Glomerular endothelial cell (primary cell): Measurements from ENCODE around the gene SGPL1. TPM values are rescaled to one million over a fixed set of nuclear protein-coding genes. Genes with fewer than 3 reads are reported as not detected.
"Not testable (repeated sequence)": the region's sequence is repeated elsewhere in the genome, so short reads cannot be mapped to it uniquely, and the experiment has no call there.

Experiments used
- DNase-seq: peaks from one replicate; pipeline ENCODE4 v3.0.0-alpha.2; 2011; ENCODE audit warnings: low read depth, low spot score; ENCODE audit errors: extremely low read depth
- total RNA-seq: library from RNA; depleted of rRNA; stranded (reverse); fragments of >200 nt; gene quantifications from 2 replicates; pipeline ENCODE4 v1.2.3, GENCODE V29; 2015

The SGPL1 gene, protein sequence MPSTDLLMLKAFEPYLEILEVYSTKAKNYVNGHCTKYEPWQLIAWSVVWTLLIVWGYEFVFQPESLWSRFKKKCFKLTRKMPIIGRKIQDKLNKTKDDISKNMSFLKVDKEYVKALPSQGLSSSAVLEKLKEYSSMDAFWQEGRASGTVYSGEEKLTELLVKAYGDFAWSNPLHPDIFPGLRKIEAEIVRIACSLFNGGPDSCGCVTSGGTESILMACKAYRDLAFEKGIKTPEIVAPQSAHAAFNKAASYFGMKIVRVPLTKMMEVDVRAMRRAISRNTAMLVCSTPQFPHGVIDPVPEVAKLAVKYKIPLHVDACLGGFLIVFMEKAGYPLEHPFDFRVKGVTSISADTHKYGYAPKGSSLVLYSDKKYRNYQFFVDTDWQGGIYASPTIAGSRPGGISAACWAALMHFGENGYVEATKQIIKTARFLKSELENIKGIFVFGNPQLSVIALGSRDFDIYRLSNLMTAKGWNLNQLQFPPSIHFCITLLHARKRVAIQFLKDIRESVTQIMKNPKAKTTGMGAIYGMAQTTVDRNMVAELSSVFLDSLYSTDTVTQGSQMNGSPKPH
- 14.3 and 24.2 TPM in 2 replicates for total RNA-seq

DNA sequence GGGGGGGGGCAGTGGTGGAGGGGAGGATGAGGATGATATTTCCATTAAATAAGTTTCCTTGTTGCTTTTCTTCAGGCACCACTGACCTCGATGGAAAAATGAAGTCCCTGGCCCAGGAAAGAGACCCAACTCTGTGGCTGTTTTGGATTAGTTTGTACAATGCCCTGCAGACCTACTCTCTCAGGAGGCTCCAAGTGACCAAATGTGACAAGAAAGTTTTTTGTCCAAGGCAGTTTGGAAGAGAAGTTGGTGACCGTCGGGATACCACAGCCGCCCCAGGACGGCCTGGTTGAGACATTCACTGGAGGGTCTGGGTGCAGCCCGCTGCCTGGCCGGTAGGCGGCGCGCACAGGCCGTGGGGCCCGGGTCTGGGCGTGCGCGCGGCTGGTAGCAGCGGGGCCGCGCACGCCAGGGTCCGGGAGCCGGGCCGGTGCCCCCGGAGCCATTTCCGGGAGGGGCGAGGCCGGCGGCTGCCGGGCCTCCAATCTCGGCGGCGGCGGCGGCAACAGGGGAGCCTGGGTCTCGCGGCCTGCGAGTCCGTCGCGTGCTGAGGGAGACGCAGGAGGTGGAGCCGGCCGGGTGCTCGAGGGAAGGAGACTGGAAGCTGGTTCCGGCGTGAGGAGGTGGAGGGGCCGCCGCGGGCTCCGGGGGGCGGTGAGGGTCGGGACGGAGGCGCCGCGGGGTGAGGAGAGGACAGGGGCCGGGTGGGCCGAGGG, at the start of gene SGPL1:
SGPL1 (plus strand) TSS at position 445 of the 716 bp plus-strand sequence. CDS start 906 bp downstream, outside the sequence.
- DNase-seq: no peak

DNA sequence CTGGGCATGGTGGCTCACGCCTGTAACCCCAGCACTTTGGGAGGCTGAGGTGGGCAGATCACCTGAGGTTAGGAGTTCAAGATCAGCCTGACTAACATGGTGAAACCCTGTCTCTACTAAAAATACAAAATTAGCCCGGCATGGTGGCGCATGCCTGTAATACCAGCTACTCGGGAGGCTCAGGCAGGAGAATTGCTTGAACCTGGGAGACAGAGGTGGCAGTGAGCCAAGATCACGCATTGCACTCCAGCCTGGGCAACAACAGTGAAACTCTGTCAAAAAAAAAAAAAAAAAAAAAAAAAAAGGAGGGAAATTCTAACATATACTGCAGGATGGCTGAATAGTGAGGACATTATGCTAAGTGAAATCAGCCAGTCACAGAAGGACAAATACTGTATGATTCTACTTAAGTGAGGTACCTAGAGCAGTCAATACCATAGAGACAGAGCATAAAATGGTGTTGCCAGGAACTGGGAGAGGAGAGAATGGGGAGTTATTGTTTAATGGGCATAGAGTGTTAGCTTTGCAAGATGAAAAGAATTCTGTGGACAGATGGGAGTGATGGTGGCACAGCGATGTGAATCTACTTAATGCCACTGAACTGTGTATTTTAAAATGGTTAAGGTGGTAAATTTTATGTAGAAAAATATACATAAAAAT, 47.6 kb upstream of the SGPL1 start:
- DNase-seq: not testable (repeated sequence)

- no peak for DNase-seq
These were observed 46.6 kb upstream of the SGPL1 start for GRCh38 chr10:70769121-70769520.

GRCh38 chr10:70770001-70770400, 45.7 kb upstream of the SGPL1 start:
- DNase-seq: no peak

- not testable (repeated sequence) for DNase-seq
These were observed 45.2 kb upstream of the SGPL1 start for GRCh38 chr10:70770516-70770915.

DNA sequence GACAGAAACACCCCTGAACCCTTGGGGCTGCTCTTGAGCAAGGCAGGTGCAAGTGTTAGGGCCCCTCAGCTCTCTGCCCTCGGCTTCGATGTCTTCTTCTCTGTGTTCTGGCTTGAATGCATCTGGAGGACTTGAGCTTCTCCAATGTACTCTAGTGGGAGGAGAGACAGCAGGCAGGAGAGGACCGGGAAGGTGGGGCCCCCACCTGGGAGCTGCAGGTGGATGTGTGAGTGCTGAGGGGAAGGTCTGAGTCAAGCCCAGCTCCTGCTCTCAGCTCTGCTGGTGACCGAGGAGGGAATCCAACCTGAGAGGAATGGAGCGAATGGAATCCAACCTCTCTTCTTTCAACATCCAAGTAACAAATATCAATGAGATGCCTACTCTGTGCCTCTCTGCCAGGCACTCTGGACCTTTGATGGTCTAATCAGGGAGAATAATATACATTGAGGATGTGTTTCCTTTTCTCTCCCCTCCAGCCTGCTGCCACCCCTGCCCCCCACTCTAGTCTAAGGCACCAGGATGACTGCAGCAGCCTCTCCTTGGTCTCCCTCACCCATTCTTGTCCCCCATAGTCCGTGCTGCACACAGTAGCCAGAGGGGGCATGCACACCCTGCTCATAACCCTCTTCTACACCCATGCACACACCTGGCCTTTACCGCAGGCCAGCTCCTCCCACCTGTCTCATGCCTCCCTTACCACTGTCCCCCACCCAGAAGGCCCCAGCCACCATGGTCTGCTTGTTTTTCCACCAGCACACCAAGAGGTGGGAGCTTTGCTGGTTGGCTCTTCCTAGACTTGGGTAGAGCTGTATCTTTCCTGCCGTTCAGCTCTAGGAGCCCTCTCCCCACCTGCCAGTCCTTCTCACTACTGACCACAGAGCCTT, 44.2 kb upstream of the SGPL1 start:
- DNase-seq: no peak

DNA sequence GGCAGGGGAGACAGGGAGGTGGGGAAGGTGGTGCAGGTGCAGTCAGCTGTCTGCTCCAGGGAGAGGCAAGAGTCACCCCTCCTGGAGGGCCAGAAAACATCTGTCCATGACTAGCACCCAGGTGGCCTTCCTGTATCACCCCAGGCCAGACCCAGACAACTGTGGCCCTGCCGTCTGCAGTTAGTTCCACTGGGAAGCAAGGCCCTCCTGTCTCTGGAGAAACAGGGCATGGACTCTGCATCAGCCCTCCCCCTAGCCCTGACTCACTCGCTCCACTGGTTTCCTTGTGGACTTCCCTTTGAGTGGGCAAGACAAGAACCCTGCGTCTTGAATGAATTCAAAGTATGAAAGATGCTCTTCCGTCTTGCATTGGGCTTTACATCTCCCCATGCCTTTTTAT, 43.1 kb upstream of the SGPL1 start:
- no peak for DNase-seq

- no peak for DNase-seq
These were observed 42.3 kb upstream of the SGPL1 start for GRCh38 chr10:70773461-70773860.

DNA sequence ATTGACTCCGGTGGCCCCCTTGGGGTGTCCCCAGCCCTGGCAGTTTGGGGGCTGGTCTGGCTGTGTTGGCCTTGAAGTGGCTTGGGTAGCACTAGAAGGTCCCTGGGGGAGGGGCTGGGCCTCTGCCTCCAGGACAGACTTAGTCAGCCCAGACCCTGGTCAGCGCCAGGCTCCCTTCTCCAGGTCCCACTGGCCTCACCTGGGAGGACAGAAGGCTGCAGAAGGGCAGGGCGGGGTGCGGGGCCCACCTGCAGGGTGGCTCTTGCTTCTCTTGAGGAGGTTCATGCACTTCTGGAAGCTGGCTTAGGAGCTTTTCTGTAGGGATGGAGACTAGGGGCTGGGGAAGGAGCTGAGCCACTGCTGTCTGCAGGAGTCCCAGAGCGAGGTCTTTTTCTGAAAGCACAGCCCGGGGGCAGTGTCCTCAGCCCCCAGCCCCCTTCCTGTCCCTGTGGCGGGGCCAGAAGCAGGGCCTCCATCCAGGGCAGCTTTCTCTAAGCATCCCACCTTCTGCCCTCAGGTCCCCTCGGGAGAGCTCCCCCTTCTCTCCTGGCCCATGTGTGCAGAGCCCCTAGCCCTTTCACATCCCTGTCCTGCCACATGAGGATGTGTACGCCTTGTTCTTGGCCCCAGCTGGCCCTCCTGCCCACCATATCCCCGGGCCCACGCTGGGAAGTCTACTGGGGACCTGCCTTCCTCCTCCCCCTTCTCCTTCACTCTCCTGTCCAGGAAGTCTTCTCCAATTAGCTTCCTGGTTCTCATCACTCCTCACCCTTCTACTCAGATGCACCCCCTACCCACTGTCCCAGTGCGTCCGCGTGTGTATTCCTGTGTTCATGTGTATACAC, 41.6 kb upstream of the SGPL1 start:
- DNase-seq: no peak

GRCh38 chr10:70774810-70775678, 40.7 kb upstream of the SGPL1 start:
- DNase-seq: no peak

GRCh38 chr10:70775679-70776454, 39.9 kb upstream of the SGPL1 start:
- DNase-seq: no peak

GRCh38 chr10:70776455-70777005, 39.2 kb upstream of the SGPL1 start:
- DNase-seq: no peak

DNA sequence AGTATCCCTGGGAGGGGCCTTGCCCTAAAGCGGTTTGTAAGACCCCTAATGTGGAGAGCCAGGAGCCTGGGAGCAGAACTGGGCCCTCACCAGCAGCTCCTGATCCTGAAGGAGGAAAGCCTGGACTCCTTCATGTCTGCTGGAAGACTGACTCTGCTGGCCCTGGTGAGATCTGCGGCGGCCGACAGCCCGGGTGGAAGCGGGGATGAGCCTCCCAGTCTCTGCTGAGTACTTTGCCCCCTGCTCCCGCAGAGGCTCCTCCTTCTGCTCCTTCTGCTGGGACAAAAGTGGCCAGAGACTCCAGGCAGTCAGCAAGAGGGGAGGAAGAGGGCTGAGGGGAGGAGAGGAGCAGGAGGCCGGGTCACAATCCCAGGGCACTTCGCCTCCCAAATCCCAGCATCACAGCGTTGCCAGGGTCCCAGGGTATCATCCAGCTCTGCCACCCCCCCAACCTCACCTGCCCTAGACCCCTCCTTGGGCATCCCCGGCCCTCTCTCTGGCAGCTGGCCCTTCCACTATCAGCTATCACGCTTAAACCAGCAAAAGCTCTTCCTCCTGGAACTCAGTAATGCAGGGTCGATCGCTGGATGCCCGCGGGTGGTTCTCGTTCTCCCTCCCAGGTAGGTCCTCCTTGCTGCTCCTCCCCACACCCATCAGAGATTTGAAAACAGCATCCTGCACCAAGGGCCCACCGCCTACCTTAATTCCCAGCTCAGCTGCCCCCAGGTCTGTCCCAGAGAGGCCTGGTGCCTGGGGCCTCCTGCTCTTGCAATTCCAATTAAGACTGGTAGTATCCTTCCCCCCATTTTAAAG, 38.5 kb upstream of the SGPL1 start:
- DNase-seq: no peak

DNA sequence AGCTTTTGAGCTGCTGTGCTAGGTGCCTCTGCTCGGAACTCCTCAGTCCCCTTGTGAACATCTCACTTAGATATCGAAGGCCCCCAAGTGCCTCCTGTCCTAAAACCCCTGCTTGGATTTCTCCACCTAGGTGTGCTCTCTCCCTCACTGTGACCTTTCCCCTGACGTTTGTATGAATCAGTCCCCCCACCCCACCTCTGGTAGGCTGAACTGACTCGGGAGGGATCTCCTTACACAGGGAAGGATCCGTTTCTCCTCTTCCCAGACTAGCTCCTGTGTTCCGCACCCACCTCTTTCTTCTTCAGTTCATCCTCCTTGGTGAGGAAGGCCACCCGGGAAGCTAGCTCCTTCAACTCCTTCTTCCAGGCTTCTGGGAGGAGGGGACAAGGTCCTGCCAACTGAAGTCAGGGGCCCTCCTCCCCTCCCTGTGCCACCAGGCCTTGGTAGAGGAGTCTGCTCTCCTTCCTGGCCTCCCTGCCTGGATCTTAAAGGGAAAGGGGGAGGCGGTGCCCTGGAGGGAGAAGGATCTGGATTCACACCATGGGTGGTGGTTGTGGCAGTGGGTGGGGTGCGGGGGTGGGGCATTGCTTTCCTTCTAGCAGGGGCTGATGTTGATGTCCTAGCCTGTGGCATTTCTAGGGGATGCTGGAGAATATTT, 37.4 kb upstream of the SGPL1 start:
- DNase-seq: no peak

- no peak for DNase-seq
These were observed 36.7 kb upstream of the SGPL1 start for GRCh38 chr10:70779088-70779487.
